Brain microvascular endothelial cell (primary cell): Measurements from ENCODE around the gene MAOB.

Source experiments
- DNase-seq: peaks from one replicate; pipeline ENCODE4 v3.0.0-alpha.2; 2020
- H3K27ac ChIP-seq: fragments of 250-450 bp; sonication (Bioruptor Pico); 2 replicates; pipeline ENCODE4 v1.5.1; 2020; ENCODE audit warnings: mild to moderate bottlenecking, moderate library complexity
- H3K27me3 ChIP-seq: fragments of 250-450 bp; sonication (Bioruptor Pico); replicated peaks from 2 replicates; pipeline ENCODE4 v1.5.1; 2020; ENCODE audit warnings: mild to moderate bottlenecking
- H3K36me3 ChIP-seq: fragments of 250-450 bp; sonication (Bioruptor Pico); replicated peaks from 2 replicates; pipeline ENCODE4 v1.5.1; 2020; ENCODE audit warnings: mild to moderate bottlenecking
- H3K4me3 ChIP-seq: 2 replicates; pipeline ENCODE4 v1.5.1; 2011; ENCODE audit warnings: low read depth, mild to moderate bottlenecking, control low read depth, low read length, moderate library complexity
- CTCF ChIP-seq: IDR thresholded peaks from 2 replicates; pipeline ENCODE4 v1.5.1; 2011; ENCODE audit warnings: low read depth, mild to moderate bottlenecking, moderate library complexity, low read length, control low read depth, inconsistent platforms; ENCODE audit errors: missing control alignments
- in situ Hi-C: cut with HindIII; loops from 2 replicates; pipeline ENCODE4 v1.10.0; 2017; ENCODE audit warnings: low sequenced_read_pairs, low pct_ligation_motif_present

The MAOB gene

GRCh38 chrX:43840265-43840664 lies 42.0 kb downstream of the MAOB start:
- no peak for TF ChIP-seq CTCF
- in situ Hi-C loops: no loop called here
- no peaks in the 10 kb centered on the region for H3K27me3 ChIP-seq
- DNase-seq: no peak
- H3K36me3 ChIP-seq: no peaks in the 10 kb centered on the region
- no peak overlapping the region for H3K4me3 ChIP-seq
- no peak overlapping the region for H3K27ac ChIP-seq

- in situ Hi-C loops: no loop called here
- Histone ChIP-seq H3K27ac (no peak overlapping the region), H3K27me3 (no peaks in the 10 kb centered on the region), H3K36me3 (no peaks in the 10 kb centered on the region), H3K4me3 (no peak overlapping the region)
- DNase-seq: no peak
- TF ChIP-seq CTCF: peak; percentile 38
These were observed 45.6 kb downstream of the MAOB start for GRCh38 chrX:43836435-43837184.

- H3K4me3 ChIP-seq: no peak overlapping the region
- H3K27me3 ChIP-seq: no peaks in the 10 kb centered on the region
- no peak for DNase-seq
- TF ChIP-seq CTCF: no peak
- no peaks in the 10 kb centered on the region for H3K36me3 ChIP-seq
- H3K27ac ChIP-seq: no peak overlapping the region
- in situ Hi-C loops: no loop called here
These were observed 46.7 kb downstream of the MAOB start for GRCh38 chrX:43835559-43835958.

GRCh38 chrX:43827791-43828190 lies 54.5 kb downstream of the MAOB start:
- in situ Hi-C loops: no loop called here
- DNase-seq: no peak
- Histone ChIP-seq H3K27ac (no peak overlapping the region), H3K27me3 (no peaks in the 10 kb centered on the region), H3K36me3 (no peaks in the 10 kb centered on the region), H3K4me3 (no peak overlapping the region)
- no peak for TF ChIP-seq CTCF

GRCh38 chrX:43822014-43822413 lies 60.2 kb downstream of the MAOB start:
- no peak for TF ChIP-seq CTCF
- in situ Hi-C loops: no loop called here
- Histone ChIP-seq H3K4me3 (no peak overlapping the region), H3K36me3 (no peaks in the 10 kb centered on the region), H3K27ac (no peak overlapping the region), H3K27me3 (no peaks in the 10 kb centered on the region)
- no peak for DNase-seq

GRCh38 chrX:43817444-43817843 lies 64.8 kb downstream of the MAOB start:
- in situ Hi-C loops: no loop called here
- H3K4me3 ChIP-seq: no peak overlapping the region
- no peak for DNase-seq
- H3K27ac ChIP-seq: no peak overlapping the region
- no peaks in the 10 kb centered on the region for H3K36me3 ChIP-seq
- no peak for TF ChIP-seq CTCF
- no peaks in the 10 kb centered on the region for H3K27me3 ChIP-seq
